Bronchial epithelial cell (primary cell): ENCODE measurements around the gene DNAAF2. TPM values are rescaled to one million over a fixed set of nuclear protein-coding genes. Genes with fewer than 3 reads are reported as not detected.

Experiments
- DNase-seq: peaks from one replicate; pipeline ENCODE4 v3.0.0-alpha.2; 2010; ENCODE audit warnings: low read depth
- FAIRE-seq: peaks from 2 replicates; lab custom pipeline; 2011; peaks lifted over from hg19 to GRCh38; lab: Jason Lieb, UNC
- H3K27me3 ChIP-seq: 2 replicates; pipeline ENCODE4 v1.5.1; 2011; ENCODE audit warnings: low read length; ENCODE audit not compliant: control insufficient read depth, insufficient read depth
- H3K36me3 ChIP-seq: 2 replicates; pipeline ENCODE4 v1.5.1; 2011; ENCODE audit warnings: low read length; ENCODE audit not compliant: control insufficient read depth, insufficient read depth
- H3K4me3 ChIP-seq: 2 replicates; pipeline ENCODE4 v1.5.1; 2011; ENCODE audit warnings: mild to moderate bottlenecking, low read depth, low read length, control low read depth
- CTCF ChIP-seq: IDR thresholded peaks from 2 replicates; pipeline ENCODE4 v1.5.1; 2011; ENCODE audit warnings: mild to moderate bottlenecking, moderate library complexity, low read length, control low read depth, inconsistent platforms; ENCODE audit not compliant: insufficient read depth, severe bottlenecking
- total RNA-seq: library from RNA; depleted of rRNA; stranded (reverse); fragments of >200 nt; gene quantifications from 2 replicates; pipeline ENCODE4 v1.2.1, GENCODE V29; 2014

Gene DNAAF2
- total RNA-seq, 1 donor from 2014 or later, result 10.8 TPM

GRCh38 chr14:49582113-49582977, 52.7 kb downstream of the DNAAF2 start:
- Histone ChIP-seq H3K4me3 (no peak overlapping the region), H3K27me3 (no peaks in the 10 kb centered on the region), H3K36me3 (peaks cover 10% of the 10 kb centered on the region)
- FAIRE-seq, result no peak
- TF ChIP-seq CTCF, result no peak
- no peak for DNase-seq

DNA sequence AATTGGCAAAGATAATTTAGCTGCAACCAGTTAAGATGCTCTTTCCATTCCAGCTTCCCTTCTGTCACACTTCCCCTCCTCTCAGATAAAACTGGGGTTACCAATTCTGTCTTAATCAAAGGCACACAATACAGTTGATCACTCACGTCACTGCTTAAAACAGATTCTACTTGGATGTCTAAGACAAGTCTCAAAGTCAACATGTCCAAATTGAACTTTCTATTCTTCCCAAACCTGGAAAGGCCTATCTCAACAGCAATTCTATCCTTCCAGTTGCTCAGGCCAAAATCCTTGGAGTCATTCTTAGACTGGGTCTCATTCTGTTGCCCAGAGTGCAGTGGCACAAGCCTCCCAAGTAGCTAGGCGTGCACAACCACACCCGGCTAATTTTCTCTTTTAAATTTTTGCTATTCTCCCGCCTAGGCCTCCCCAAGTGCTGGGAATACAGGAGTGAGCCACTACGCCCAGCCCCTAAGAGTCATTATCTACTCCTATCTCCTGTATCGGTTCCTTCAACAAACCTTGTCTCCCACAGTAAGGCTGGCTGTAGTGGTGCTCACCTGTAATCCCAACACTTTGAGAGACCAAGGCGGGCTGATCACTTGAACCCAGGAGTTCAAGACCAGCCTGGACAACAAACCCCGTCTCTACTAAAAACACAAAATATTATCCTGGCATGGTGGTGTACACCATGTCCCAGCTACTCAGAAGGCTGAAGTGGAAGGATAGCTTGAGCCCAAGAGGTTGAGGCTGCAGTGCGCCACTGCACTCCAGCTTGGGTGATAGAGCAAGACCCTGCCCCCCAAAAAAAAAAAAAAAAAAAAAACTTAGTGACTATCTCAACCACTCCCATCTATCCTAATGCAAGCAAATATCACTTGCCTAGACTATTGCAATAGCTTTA, 53.6 kb downstream of the DNAAF2 start:
- H3K36me3 ChIP-seq, result peaks cover 12% of the 10 kb centered on the region
- no peak for FAIRE-seq
- no peak for DNase-seq
- no peaks in the 10 kb centered on the region for H3K27me3 ChIP-seq
- H3K4me3 ChIP-seq, result no peak overlapping the region
- TF ChIP-seq CTCF, result no peak

GRCh38 chr14:49579841-49580240, 55.2 kb downstream of the DNAAF2 start:
- no peak for DNase-seq
- no peak for TF ChIP-seq CTCF
- FAIRE-seq, result no peak
- peaks cover 10% of the 10 kb centered on the region for H3K36me3 ChIP-seq
- no peaks in the 10 kb centered on the region for H3K27me3 ChIP-seq
- no peak overlapping the region for H3K4me3 ChIP-seq

GRCh38 chr14:49578141-49578540, 56.9 kb downstream of the DNAAF2 start:
- no peak for FAIRE-seq
- H3K36me3 ChIP-seq, result peaks cover 5% of the 10 kb centered on the region
- no peaks in the 10 kb centered on the region for H3K27me3 ChIP-seq
- no peak overlapping the region for H3K4me3 ChIP-seq
- DNase-seq, result no peak
- TF ChIP-seq CTCF, result no peak

Other genes with a start within 250 kb of the DNAAF2 start
- 1,155 and 1,758 TPM in 2 replicates for gene RPS29, start 48.9 kb downstream of the DNAAF2 start, total RNA-seq
- gene LRR1, start 36.3 kb downstream of the DNAAF2 start, total RNA-seq, result 7.1 and 12.3 TPM in 2 replicates
- 337 and 345 TPM in 2 replicates for gene RPL36AL, start 14.6 kb downstream of the DNAAF2 start, total RNA-seq
- 32.5 and 45.0 TPM in 2 replicates for gene MGAT2, start 14.4 kb downstream of the DNAAF2 start, total RNA-seq
- gene POLE2, start 53.0 kb upstream of the DNAAF2 start, total RNA-seq, result 1.8 and 2.2 TPM in 2 replicates
- 0.90 and 1.1 TPM in 2 replicates for gene KLHDC1, start 57.9 kb upstream of the DNAAF2 start, total RNA-seq
- 57.6 and 72.7 TPM in 2 replicates for gene KLHDC2, start 132.9 kb upstream of the DNAAF2 start, total RNA-seq
- 30.3 and 45.8 TPM in 2 replicates for gene NEMF, start 217.5 kb upstream of the DNAAF2 start, total RNA-seq